GM10266 (cell line): ENCODE data around the gene GRWD1.

Source experiments
- DNase-seq: peaks from one replicate; pipeline ENCODE4 v3.0.0; 2012; ENCODE audit errors: extremely low spot score
- TF ChIP-seq, protein P1 (sequence below): IDR thresholded peaks from 2 replicates; pipeline ENCODE4 v1.5.1; 2012; ENCODE audit warnings: mild to moderate bottlenecking, low read depth; ENCODE audit not compliant: control insufficient read depth, insufficient read depth; ENCODE audit errors: missing control alignments

GRWD1 gene

DNA sequence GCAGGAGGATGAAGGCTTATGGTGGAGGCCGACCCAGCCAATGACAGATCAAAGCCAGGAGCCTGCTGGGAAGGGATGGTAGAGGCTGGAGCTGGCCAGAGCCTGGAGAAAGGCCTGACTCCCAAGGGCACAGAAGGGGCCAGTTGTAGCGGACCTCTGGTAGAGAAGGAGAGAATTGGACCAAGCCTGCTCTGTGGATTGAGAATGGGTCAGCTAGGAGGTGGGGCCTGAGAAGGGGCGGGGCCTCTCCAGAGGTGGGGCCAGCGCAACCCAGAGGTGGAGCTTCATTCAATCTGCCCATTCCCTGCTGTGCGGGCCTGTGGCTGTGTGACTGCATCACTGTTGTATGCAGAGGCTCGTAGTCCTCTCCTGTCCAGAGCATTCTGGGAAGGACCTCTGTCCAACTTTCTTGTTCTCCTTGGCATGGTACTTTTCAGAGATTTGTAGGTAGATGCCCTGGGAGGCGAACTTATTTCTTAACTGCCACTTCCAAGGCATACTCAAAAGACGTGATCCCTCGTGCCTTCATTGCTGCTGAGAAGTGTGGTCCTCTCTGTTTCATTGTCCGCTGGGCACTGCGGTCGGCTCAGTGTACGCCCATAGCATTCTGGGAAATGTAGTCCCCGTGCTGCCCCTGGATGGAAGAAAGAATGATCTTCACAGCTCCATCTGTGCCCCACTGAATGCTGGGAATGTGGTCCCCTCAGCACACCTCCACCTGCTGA, 45.6 kb upstream of the GRWD1 start:
- peak; percentile 54 for DNase-seq
- TF ChIP-seq, protein P1, sequence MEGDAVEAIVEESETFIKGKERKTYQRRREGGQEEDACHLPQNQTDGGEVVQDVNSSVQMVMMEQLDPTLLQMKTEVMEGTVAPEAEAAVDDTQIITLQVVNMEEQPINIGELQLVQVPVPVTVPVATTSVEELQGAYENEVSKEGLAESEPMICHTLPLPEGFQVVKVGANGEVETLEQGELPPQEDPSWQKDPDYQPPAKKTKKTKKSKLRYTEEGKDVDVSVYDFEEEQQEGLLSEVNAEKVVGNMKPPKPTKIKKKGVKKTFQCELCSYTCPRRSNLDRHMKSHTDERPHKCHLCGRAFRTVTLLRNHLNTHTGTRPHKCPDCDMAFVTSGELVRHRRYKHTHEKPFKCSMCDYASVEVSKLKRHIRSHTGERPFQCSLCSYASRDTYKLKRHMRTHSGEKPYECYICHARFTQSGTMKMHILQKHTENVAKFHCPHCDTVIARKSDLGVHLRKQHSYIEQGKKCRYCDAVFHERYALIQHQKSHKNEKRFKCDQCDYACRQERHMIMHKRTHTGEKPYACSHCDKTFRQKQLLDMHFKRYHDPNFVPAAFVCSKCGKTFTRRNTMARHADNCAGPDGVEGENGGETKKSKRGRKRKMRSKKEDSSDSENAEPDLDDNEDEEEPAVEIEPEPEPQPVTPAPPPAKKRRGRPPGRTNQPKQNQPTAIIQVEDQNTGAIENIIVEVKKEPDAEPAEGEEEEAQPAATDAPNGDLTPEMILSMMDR: no peak

DNA sequence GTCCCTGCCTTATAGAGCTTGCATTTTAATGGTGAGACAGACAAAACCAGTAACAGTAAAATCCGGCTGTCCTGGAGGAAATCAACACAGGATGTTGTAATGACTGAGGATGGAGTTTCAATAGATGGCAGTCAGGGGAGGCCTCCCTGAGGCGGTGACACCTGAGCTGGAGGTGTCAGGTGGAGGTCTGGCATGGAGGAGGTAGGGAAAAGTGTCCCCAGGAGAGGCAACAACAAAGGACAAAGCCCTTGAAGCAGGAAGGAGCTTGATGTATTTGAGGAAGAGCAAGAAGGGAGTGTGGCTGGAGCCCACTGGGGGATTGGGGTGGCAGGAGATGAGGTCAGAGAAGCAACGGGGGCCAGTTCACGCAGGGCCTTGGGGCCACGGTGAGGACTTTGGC, 44.5 kb upstream of the GRWD1 start:
- no peak for DNase-seq
- TF ChIP-seq, protein P1: no peak

DNA sequence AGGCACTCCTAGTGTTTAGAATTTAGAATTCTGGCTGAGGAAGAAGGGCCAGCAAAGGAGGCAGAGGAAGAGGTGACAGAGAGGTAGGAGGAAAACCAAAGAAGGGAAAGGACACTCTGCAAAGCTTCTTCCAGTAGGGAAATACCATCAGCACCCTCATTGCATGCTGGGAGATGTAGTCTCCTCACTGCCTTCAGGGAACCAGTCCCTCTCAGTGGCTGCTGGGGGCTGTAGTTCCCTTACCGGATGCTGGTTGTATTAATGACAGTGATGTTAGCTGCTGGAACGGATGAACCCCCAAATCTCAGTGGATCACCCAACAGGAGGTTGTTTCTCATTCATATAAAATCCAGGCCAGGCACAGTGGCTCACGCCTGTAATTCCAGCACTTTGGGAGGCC, 42.2 kb upstream of the GRWD1 start:
- TF ChIP-seq, protein P1: no peak
- peak; percentile 92 for DNase-seq

DNA sequence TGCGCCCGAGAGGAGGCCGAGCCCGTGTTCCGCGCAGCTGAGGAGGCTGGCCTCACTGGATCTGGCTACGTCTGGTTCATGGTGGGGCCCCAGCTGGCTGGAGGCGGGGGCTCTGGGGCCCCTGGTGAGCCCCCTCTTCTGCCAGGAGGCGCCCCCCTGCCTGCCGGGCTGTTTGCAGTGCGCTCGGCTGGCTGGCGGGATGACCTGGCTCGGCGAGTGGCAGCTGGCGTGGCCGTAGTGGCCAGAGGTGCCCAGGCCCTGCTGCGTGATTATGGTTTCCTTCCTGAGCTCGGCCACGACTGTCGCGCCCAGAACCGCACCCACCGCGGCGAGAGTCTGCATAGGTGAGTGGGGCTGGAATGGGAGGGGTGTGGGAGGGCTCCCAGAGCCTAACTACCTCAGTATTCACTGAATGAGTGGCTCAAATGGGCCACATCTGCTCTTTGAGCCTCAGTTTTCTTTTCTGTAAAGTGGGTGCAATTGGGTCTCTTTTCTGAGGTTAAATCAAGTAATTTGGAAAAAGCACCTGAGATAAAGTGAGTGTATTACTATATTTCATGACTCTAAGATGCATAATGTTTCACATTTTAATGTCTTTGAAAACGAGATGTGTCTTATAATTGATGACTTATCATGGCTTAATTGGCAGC, 40.6 kb upstream of the GRWD1 start:
- no peak for DNase-seq
- TF ChIP-seq, protein P1: no peak

DNA sequence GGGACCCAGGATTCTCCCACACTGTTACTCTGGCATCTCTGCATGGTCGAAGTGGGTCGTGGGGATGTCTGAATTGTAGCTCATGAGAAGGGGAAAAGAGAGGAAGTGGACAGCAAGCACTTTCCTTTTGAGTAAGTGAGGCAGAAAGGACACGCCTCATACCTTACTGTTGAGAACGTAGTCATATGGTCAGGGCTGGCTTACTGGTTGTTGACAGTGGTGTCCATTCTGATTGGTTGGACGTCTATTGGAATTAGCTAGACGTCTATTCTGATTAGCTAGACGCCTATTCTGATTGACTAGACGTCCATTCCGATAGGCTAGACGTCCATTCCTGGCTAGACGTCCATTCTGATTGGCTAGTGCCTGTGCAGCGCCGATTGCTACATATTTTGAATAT, 39.9 kb upstream of the GRWD1 start:
- peak; percentile 36 for DNase-seq
- TF ChIP-seq, protein P1: no peak

DNA sequence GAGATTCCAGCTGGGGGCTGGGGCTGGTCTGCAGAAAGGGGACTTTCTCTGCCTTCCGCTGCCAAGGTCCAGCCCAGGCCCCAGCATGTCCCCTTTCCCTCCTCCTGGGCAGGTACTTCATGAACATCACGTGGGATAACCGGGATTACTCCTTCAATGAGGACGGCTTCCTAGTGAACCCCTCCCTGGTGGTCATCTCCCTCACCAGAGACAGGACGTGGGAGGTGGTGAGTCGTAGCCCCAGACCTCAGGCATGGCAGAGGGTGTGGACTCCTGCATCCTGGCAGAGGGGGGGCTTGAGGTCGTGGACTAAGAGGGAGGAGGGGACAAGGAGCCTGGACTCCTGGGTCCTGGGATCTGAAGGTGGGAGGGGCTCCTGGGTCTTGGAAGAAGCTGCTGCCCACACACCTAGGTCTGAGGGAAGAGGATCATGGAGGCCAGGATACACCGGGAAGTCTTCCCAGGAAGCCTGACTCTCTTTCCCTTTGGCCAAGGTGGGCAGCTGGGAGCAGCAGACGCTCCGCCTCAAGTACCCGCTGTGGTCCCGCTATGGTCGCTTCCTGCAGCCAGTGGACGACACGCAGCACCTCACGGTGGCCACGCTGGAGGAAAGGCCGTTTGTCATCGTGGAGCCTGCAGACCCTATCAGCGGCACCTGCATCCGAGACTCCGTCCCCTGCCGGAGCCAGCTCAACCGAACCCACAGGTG, 31.8 kb upstream of the GRWD1 start:
- TF ChIP-seq, protein P1: no peak
- DNase-seq: no peak

DNA sequence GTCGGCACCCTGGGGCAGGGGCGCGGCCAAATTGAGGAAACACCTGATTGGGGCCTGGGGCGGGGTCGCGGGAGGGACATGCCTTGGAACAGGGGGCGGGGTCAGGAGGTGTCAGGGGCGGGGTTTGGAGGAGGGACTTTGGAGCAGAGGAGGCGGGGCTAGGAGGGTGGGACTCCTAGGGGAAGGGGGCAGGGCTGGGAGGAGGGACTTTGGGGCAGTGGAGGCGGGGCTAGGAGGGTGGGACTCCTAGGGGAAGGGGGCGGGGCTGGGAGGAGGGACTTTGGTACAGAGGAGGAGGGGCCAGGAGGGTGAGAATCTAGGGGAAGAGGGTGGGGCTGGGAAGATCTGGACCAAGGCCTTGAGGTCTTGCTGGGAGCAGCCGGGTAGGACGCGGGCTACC, 30.4 kb upstream of the GRWD1 start:
- TF ChIP-seq, protein P1: no peak
- peak; percentile 73 for DNase-seq
